Neural progenitor cell (in vitro differentiated cells): ENCODE data around the gene MAP9.

Experiments used
- CTCF ChIP-seq: fragments of 200-600 bp; sonication (generic); IDR thresholded peaks from 2 replicates; pipeline ENCODE4 v1.5.1; 2017; ENCODE audit warnings: antibody characterized with exemption, mild to moderate bottlenecking
- EZH2 ChIP-seq: fragments of 200-600 bp; sonication (generic); IDR thresholded peaks from 2 replicates; pipeline ENCODE4 v1.6.1; 2017; ENCODE audit warnings: antibody characterized with exemption, mild to moderate bottlenecking, moderate library complexity

GRCh38 chr4:155388162-155388561 lies 11.4 kb upstream of the MAP9 start:
- TF ChIP-seq CTCF (no peak), EZH2 (no peak)
